Neuronal stem cell (in vitro differentiated cells): ENCODE results near the gene CHST12.
A peak's percentile ranks its signal among the peaks of the same experiment; 100 is the strongest.

Experiments used
- DNase-seq: peaks from one replicate; pipeline ENCODE4 v3.0.0-alpha.2; 2013; ENCODE audit warnings: low spot score
- H2AFZ ChIP-seq: one replicate; pipeline ENCODE4 v1.6.1; 2013; ENCODE audit warnings: mild to moderate bottlenecking, low read length, inconsistent platforms
- H2AK5ac ChIP-seq: 2 replicates; pipeline ENCODE4 v1.6.1; 2013; ENCODE audit warnings: low read depth, mild to moderate bottlenecking, inconsistent platforms, low read length, moderate library complexity, mixed read lengths
- H2BK120ac ChIP-seq: 2 replicates; pipeline ENCODE4 v1.6.1; 2013; ENCODE audit warnings: low read depth, mild to moderate bottlenecking, inconsistent platforms, low read length, moderate library complexity, mixed read lengths
- H2BK12ac ChIP-seq: one replicate; pipeline ENCODE4 v1.6.1; 2013; ENCODE audit warnings: low read length, inconsistent platforms
- H2BK15ac ChIP-seq: 2 replicates; pipeline ENCODE4 v1.6.1; 2013; ENCODE audit warnings: mild to moderate bottlenecking, low read length, inconsistent platforms, mixed read lengths
- H2BK5ac ChIP-seq: one replicate; pipeline ENCODE4 v1.6.1; 2013; ENCODE audit warnings: inconsistent platforms, mild to moderate bottlenecking, low read length, moderate library complexity
- H3K14ac ChIP-seq: one replicate; pipeline ENCODE4 v1.6.1; 2013; ENCODE audit warnings: low read length, inconsistent platforms
- H3K18ac ChIP-seq: 2 replicates; pipeline ENCODE4 v1.6.1; 2013; ENCODE audit warnings: low read length, inconsistent platforms
- H3K23ac ChIP-seq: 2 replicates; pipeline ENCODE4 v1.6.1; 2013; ENCODE audit warnings: low read depth, mild to moderate bottlenecking, mixed read lengths, low read length, inconsistent platforms; ENCODE audit not compliant: poor library complexity
- H3K27ac ChIP-seq: replicated peaks from 3 replicates; pipeline ENCODE4 v1.5.1; 2013; ENCODE audit warnings: low read length, inconsistent platforms
- H3K27me3 ChIP-seq, 3 experiments: 2 replicates each; pipeline ENCODE4 v1.6.1; 2013; ENCODE audit warnings: low read length in 3 of 3, mild to moderate bottlenecking in 2 of 3, inconsistent platforms in 1 of 3, low read depth in 1 of 3, mixed read lengths in 1 of 3, moderate library complexity in 1 of 3; ENCODE audit not compliant: control insufficient read depth in 3 of 3, insufficient read depth in 3 of 3
- H3K36me3 ChIP-seq, 2 donors: replicated peaks in 1 of 2; 2 replicates each; pipeline ENCODE4 v1.6.1; 2013; ENCODE audit warnings: low read length in 2 of 2; ENCODE audit not compliant: control insufficient read depth in 2 of 2, insufficient read depth in 2 of 2
- H3K4ac ChIP-seq: 2 replicates; pipeline ENCODE4 v1.6.1; 2013; ENCODE audit warnings: inconsistent platforms, mild to moderate bottlenecking, low read length, moderate library complexity
- H3K4me1 ChIP-seq, 2 donors: 1 replicate in 1 of 2; 2 replicates in 1 of 2; pipeline ENCODE4 v1.6.1; 2013; ENCODE audit warnings: low read length in 2 of 2, low read depth in 1 of 2; ENCODE audit not compliant: control insufficient read depth in 2 of 2, insufficient read depth in 1 of 2
- H3K4me2 ChIP-seq: one replicate; pipeline ENCODE4 v1.6.1; 2013; ENCODE audit warnings: mild to moderate bottlenecking, low read length, inconsistent platforms; ENCODE audit not compliant: insufficient read depth, poor library complexity, severe bottlenecking
- H3K4me3 ChIP-seq, 2 donors: 2 replicates each; pipeline ENCODE4 v1.5.1; 2013; ENCODE audit warnings: low read length in 2 of 2, mild to moderate bottlenecking in 2 of 2, inconsistent platforms in 1 of 2, moderate library complexity in 1 of 2
- H3K79me1 ChIP-seq: one replicate; pipeline ENCODE4 v1.6.1; 2013; ENCODE audit warnings: low read depth, mild to moderate bottlenecking, inconsistent platforms, low read length, moderate library complexity
- H3K9ac ChIP-seq: one replicate; pipeline ENCODE4 v1.6.1; 2013; ENCODE audit warnings: mild to moderate bottlenecking, low read depth, low read length, inconsistent platforms; ENCODE audit not compliant: poor library complexity
- H3K9me3 ChIP-seq, 2 donors: replicated peaks in 1 of 2; 2 replicates each; pipeline versions ENCODE3 to v1.6.1; 2013; ENCODE audit warnings: low read length in 2 of 2, mild to moderate bottlenecking in 2 of 2, inconsistent platforms in 1 of 2, low read depth in 1 of 2, mixed read lengths in 1 of 2, moderate library complexity in 1 of 2; ENCODE audit not compliant: control insufficient read depth in 2 of 2, insufficient read depth in 1 of 2
- H4K8ac ChIP-seq: one replicate; pipeline ENCODE4 v1.6.1; 2013; ENCODE audit warnings: low read depth, mild to moderate bottlenecking, inconsistent platforms, low read length, moderate library complexity
- H4K91ac ChIP-seq: one replicate; pipeline ENCODE4 v1.6.1; 2013; ENCODE audit warnings: low read length, low read depth, mild to moderate bottlenecking, inconsistent platforms; ENCODE audit not compliant: poor library complexity
- WGBS, 2 donors: extraction: QIAGEN DNeasy Blood & Tissue Kit; methylation state at CpG; one replicate each; pipeline ENCODE4 v1.1.7; 2013; ENCODE audit warnings: missing lambda C conversion rate in 2 of 2, mixed read lengths in 1 of 2; ENCODE audit not compliant: insufficient read length in 2 of 2, insufficient replicate concordance in 1 of 2; ENCODE audit errors: extremely low coverage in 2 of 2; 5-methylcytosine and 5-hydroxymethylcytosine counted together

Gene CHST12

DNA sequence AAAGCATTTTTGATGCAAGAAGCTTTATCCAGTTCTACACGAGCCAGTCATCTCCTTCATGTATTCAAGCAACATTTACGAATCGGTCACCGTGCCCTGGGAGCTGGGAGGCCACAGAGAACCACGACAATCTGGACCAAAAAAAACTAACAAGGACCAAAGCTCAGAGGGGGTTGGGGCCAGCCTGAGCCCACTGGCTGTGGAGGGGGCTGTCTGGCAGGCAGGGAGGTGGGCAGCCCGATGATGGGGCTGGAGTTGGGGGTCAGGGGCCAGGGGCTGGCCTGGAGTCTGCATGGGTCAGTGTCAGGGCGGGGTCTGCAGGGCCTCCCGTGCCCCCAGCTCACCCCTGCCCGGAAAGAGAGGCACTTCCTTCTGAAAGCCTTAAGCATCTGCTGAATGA lies 85.3 kb downstream of the CHST12 start:
- no peaks in the 10 kb centered on the region for H3K9me3 ChIP-seq
- H3K18ac ChIP-seq: no peak overlapping the region
- H3K79me1 ChIP-seq: no peaks in the 10 kb centered on the region
- no peaks in the 10 kb centered on the region for H3K36me3 ChIP-seq
- no peak overlapping the region for H3K23ac ChIP-seq
- H3K4me1 ChIP-seq: peaks cover 13 to 14% of the 10 kb centered on the region in 2 donors
- DNase-seq: no peak
- peak overlapping the region; percentile 76 for H2AFZ ChIP-seq
- peak overlapping the region; percentile 61 for H3K9ac ChIP-seq
- peak overlapping the region; percentile 4 for H2BK120ac ChIP-seq
- no peak overlapping the region for H4K8ac ChIP-seq
- peak overlapping the region; percentile 98 for H2AK5ac ChIP-seq
- no peak overlapping the region for H3K27ac ChIP-seq
- H2BK12ac ChIP-seq: no peak overlapping the region
- H3K14ac ChIP-seq: no peak overlapping the region
- H3K4ac ChIP-seq: no peak overlapping the region
- no peak overlapping the region for H3K4me3 ChIP-seq
- H2BK5ac ChIP-seq: no peak overlapping the region
- no peak overlapping the region for H4K91ac ChIP-seq
- no peak overlapping the region for H3K4me2 ChIP-seq
- H2BK15ac ChIP-seq: no peak overlapping the region
- WGBS, 2 donors: no CpG with 5 or more reads among the region's 9 CpGs
- no peaks in the 10 kb centered on the region for H3K27me3 ChIP-seq

DNA sequence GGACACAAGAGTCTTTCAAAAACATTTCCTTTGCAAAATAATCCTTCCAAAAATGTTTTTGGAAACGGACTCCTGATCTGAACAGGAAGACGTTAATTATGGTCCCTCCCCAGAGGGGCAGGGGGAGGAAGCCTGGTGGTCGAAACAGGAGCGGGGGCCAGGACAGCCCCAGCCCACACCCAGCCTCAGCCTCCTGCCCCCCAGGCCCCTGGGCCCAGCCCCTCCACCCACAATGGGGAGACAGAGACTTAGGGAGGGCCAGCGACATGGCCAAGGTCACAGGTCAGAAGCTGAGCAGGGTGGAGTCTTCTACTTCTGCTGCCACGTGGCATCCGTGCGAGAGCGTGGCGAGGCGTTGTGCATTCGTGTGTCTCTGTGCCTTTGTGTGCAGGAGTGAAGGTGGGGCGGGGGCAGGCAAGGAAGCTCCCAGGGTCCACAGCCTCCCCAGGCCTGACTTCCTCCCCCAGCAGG lies 86.8 kb downstream of the CHST12 start:
- Histone ChIP-seq H3K36me3 (no peaks in the 10 kb centered on the region), H3K27me3 (no peaks in the 10 kb centered on the region), H3K4ac (no peak overlapping the region), H3K9me3 (no peaks in the 10 kb centered on the region), H2AFZ (no peak overlapping the region), H3K4me1 (peaks cover 23% of the 10 kb centered on the region in 2 donors), H3K4me2 (no peak overlapping the region), H3K27ac (no peak overlapping the region), H3K79me1 (peaks cover 1% of the 10 kb centered on the region), H4K8ac (no peak overlapping the region), H2BK12ac (no peak overlapping the region), H3K23ac (no peak overlapping the region), H2BK120ac (peak overlapping the region; percentile 69), H3K9ac (no peak overlapping the region), H4K91ac (no peak overlapping the region), H3K18ac (peak overlapping the region; percentile 67), H3K14ac (no peak overlapping the region), H2AK5ac (peak overlapping the region; percentile 83), H3K4me3 (no peak overlapping the region), H2BK15ac (no peak overlapping the region), H2BK5ac (peak overlapping the region; percentile 35)
- WGBS, 2 donors: no CpG with 5 or more reads among the region's 13 CpGs
- DNase-seq: no peak

DNA sequence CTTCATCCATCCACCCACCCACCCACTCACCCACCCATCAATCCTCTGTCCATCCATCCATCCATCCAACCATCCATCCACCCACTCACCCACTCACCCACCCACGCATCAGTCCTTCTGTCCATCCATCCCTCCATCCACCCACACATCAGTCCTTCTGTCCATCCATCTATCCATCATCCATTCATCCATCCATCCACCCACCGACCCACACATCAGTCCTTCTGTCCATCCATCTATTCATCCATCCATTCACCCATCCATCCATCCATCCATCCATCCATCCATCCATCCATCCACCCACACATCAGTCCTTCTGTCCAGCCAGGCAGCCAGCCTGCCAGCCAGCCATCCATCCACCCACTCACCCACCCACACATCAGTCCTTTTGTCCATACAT lies 88.6 kb downstream of the CHST12 start:
- DNase-seq: no peak
- Histone ChIP-seq H4K91ac (peak overlapping the region; percentile 72), H4K8ac (no peak overlapping the region), H3K27me3 (no peaks in the 10 kb centered on the region), H3K23ac (no peak overlapping the region), H2BK12ac (no peak overlapping the region), H3K9me3 (no peaks in the 10 kb centered on the region), H2BK5ac (no peak overlapping the region), H3K27ac (no peak overlapping the region), H3K4me1 (peaks cover 35 to 36% of the 10 kb centered on the region in 2 donors), H2AFZ (no peak overlapping the region), H3K79me1 (peaks cover 1% of the 10 kb centered on the region), H3K9ac (no peak overlapping the region), H3K36me3 (no peaks in the 10 kb centered on the region), H2AK5ac (no peak overlapping the region), H2BK15ac (no peak overlapping the region), H3K4me3 (no peak overlapping the region), H3K18ac (no peak overlapping the region), H3K4me2 (no peak overlapping the region), H3K14ac (no peak overlapping the region), H3K4ac (no peak overlapping the region), H2BK120ac (no peak overlapping the region)
- WGBS, 2 donors: no CpG with 5 or more reads among the region's 2 CpGs

DNA sequence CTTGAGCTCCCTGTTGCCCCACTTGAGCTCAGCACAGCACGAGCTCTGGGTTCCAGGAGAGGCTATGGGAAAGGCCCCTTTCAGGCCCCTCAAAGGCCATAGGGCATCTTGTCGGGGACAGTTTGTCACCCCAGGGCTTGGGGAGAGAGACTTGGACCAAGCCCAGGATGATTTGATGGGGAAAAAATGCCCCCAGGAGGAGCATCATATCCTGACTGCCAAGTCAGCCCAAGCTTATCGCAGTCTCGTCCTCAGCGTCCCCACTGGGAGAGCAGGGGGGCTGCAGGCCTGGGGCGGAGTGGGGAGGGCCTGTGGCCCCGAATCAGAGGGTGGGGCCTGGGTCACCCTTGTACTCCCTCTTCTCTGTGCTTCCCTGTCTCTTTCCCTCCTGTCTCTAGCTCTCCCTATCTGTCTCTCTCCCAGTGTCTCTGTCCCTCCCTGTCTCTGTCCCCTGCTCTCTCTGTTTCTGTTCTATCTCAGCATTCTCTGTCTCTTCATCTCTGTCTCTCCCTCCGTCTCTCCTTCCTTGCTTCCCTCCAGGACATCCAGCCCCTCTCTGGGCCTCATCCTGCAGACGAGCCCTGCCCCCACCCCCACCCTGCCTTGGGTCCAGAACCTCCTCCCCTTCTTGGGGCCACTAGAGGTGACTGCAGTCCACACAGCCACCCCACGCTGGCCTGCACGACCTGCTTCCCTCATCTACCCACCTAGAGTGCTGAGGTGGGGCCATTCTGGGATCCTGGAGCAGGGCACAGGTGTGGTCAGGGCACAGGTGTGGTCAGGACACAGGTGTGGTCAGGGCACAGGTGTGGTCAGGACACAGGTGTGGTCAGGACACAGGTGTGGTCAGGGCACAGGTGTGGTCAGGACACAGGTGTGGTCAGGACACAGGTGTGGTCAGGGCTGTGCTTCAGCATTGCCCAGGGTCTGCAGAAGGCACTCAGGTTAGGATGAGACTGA lies 90.1 kb downstream of the CHST12 start:
- no CpG with 5 or more reads among the region's 11 CpGs for WGBS, 2 donors
- Histone ChIP-seq H3K14ac (peak overlapping the region; percentile 59), H4K91ac (no peak overlapping the region), H3K79me1 (peaks cover 1% of the 10 kb centered on the region), H3K4me2 (no peak overlapping the region), H2AK5ac (peak overlapping the region; percentile 100), H3K9me3 (no peaks in the 10 kb centered on the region), H4K8ac (no peak overlapping the region), H2BK5ac (peak overlapping the region; percentile 96), H3K4me3 (no peak overlapping the region), H3K27me3 (no peaks in the 10 kb centered on the region), H3K27ac (no peak overlapping the region), H3K18ac (peak overlapping the region; percentile 97), H3K36me3 (no peaks in the 10 kb centered on the region), H3K23ac (peak overlapping the region; percentile 1), H3K4me1 (peaks cover 42 to 47% of the 10 kb centered on the region in 2 donors), H3K4ac (peak overlapping the region; percentile 71), H3K9ac (peak overlapping the region; percentile 39), H2BK120ac (peak overlapping the region; percentile 98), H2AFZ (no peak overlapping the region), H2BK15ac (peak overlapping the region; percentile 95), H2BK12ac (peak overlapping the region; percentile 93)
- no peak for DNase-seq
